PFSK-1 (cell line): ENCODE measurements around the gene GLYATL2.

Experiments used
- FOXP2 ChIP-seq: optimal IDR thresholded peaks from 2 replicates; pipeline ENCODE3; 2011; ENCODE audit warnings: borderline replicate concordance, control low read depth, inconsistent platforms; ENCODE audit not compliant: insufficient read depth; ENCODE audit errors: extremely low read length, extremely low read depth
- POLR2AphosphoS5 ChIP-seq: IDR thresholded peaks from 2 replicates; pipeline ENCODE4 v1.6.1; 2012; ENCODE audit warnings: low read depth, mild to moderate bottlenecking, control low read depth, low read length, moderate library complexity
- SIN3A ChIP-seq: IDR thresholded peaks from 2 replicates; pipeline ENCODE4 v1.6.1; 2012; ENCODE audit warnings: mild to moderate bottlenecking, low read length, moderate library complexity, borderline replicate concordance; ENCODE audit not compliant: insufficient read depth
- TAF1 ChIP-seq: IDR thresholded peaks from 2 replicates; pipeline ENCODE4 v1.6.1; 2012; ENCODE audit warnings: low read length, control low read depth, borderline replicate concordance; ENCODE audit not compliant: insufficient read depth
- TF ChIP-seq, protein P1 (sequence below), 2 experiments: IDR thresholded peaks; 2 replicates each; pipeline versions ENCODE4 v1.6.1 to v1.8.0; 2011 to 2012; ENCODE audit warnings: low read depth in 2 of 2, low read length in 2 of 2, control low read depth in 1 of 2, inconsistent platforms in 1 of 2, mild to moderate bottlenecking in 1 of 2, moderate library complexity in 1 of 2; ENCODE audit not compliant: insufficient read depth in 1 of 2

GLYATL2 gene

DNA sequence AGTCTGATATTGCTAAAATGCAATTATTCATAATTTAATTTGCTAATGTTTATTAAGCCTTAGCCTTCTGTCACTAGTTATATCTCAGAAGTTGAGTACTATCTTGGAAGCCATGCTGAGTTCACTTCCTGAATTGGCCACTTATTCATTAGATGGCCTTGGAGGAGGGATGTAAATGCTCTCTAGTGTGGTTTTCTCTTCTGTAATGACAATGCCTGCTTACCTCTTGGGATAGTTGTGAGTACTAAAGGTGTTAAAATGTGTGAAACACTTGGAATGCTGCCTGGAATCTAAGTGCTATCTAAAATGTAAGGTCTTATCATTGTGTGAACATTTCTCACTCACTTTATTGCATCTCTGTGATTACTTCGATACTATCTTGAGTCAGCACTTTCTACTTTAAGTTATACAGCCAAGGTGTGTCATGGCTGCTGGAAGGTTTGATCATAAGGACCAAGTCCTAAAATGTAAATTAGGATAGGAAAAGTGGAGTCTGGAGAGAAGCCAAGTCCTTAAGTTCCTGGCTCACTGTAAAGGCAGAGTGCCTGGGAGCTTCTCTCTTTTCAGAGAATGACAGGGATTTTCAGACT lies 12.4 kb downstream of the GLYATL2 start:
- TF ChIP-seq POLR2AphosphoS5 (no peak), SIN3A (no peak), FOXP2 (no peak)

- TF ChIP-seq, protein P1, sequence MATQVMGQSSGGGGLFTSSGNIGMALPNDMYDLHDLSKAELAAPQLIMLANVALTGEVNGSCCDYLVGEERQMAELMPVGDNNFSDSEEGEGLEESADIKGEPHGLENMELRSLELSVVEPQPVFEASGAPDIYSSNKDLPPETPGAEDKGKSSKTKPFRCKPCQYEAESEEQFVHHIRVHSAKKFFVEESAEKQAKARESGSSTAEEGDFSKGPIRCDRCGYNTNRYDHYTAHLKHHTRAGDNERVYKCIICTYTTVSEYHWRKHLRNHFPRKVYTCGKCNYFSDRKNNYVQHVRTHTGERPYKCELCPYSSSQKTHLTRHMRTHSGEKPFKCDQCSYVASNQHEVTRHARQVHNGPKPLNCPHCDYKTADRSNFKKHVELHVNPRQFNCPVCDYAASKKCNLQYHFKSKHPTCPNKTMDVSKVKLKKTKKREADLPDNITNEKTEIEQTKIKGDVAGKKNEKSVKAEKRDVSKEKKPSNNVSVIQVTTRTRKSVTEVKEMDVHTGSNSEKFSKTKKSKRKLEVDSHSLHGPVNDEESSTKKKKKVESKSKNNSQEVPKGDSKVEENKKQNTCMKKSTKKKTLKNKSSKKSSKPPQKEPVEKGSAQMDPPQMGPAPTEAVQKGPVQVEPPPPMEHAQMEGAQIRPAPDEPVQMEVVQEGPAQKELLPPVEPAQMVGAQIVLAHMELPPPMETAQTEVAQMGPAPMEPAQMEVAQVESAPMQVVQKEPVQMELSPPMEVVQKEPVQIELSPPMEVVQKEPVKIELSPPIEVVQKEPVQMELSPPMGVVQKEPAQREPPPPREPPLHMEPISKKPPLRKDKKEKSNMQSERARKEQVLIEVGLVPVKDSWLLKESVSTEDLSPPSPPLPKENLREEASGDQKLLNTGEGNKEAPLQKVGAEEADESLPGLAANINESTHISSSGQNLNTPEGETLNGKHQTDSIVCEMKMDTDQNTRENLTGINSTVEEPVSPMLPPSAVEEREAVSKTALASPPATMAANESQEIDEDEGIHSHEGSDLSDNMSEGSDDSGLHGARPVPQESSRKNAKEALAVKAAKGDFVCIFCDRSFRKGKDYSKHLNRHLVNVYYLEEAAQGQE (IDR thresholded peaks at IDR 0.05; ENCODE audit: insufficient read depth in 1 of 2, low read depth in 2 of 2, low read length in 2 of 2): no peak
- no peak for TF ChIP-seq FOXP2
- no peak for TF ChIP-seq TAF1
Observed at GRCh38 chr11:58830673-58831301, 13.7 kb downstream of the GLYATL2 start.

- no peak for TF ChIP-seq TAF1
- no peak for TF ChIP-seq SIN3A
- TF ChIP-seq FOXP2: no peak
- TF ChIP-seq POLR2AphosphoS5: no peak
- TF ChIP-seq, protein P1 (IDR thresholded peaks at IDR 0.05; ENCODE audit: insufficient read depth in 1 of 2, low read depth in 2 of 2, low read length in 2 of 2): no peak
Observed at GRCh38 chr11:58829786-58830185, 14.7 kb downstream of the GLYATL2 start.

GRCh38 chr11:58813693-58814092 lies 30.8 kb downstream of the GLYATL2 start:
- TF ChIP-seq TAF1 (no peak), POLR2AphosphoS5 (no peak), SIN3A (no peak), FOXP2 (no peak)
- TF ChIP-seq, protein P1 (IDR thresholded peaks at IDR 0.05; ENCODE audit: insufficient read depth in 1 of 2, low read depth in 2 of 2, low read length in 2 of 2): no peak

- TF ChIP-seq TAF1 (no peak), SIN3A (no peak), FOXP2 (no peak), POLR2AphosphoS5 (no peak)
- TF ChIP-seq, protein P1 (IDR thresholded peaks at IDR 0.05; ENCODE audit: insufficient read depth in 1 of 2, low read depth in 2 of 2, low read length in 2 of 2): no peak
Observed at GRCh38 chr11:58811499-58811898, 33.0 kb downstream of the GLYATL2 start.
